Uterus (tissue), 4 donors: Measurements from ENCODE around the gene MEIOB. TPM values are rescaled to one million over a fixed set of nuclear protein-coding genes. Genes with fewer than 3 reads are reported as not detected.
"Not testable (repeated sequence)": the region's sequence is repeated elsewhere in the genome, so short reads cannot be mapped to it uniquely, and the experiment has no call there.

Experiments used
- DNase-seq, 2 donors: peaks; one replicate each; pipeline ENCODE4 v3.0.0-alpha.2; 2019 to 2020
- H3K27ac ChIP-seq, 2 donors: fragments of 200-600 bp; sonication (generic); 1 replicate in 1 of 2; 2 replicates in 1 of 2; pipeline ENCODE4 v1.5.1; 2016 to 2018
- H3K27me3 ChIP-seq, 2 donors: fragments of 200-600 bp; sonication (generic); one replicate each; pipeline ENCODE4 v1.5.1; 2018 to 2019; ENCODE audit warnings: control low read depth in 1 of 2
- H3K36me3 ChIP-seq, 2 donors: fragments of 200-600 bp; sonication (generic); one replicate each; pipeline ENCODE4 v1.5.1; 2019; ENCODE audit warnings: control low read depth in 1 of 2
- H3K4me1 ChIP-seq, 2 donors: fragments of 200-600 bp; sonication (generic); one replicate each; pipeline ENCODE4 v1.5.1; 2018 to 2019; ENCODE audit warnings: control low read depth in 1 of 2
- H3K4me3 ChIP-seq, 2 donors: fragments of 200-600 bp; sonication (generic); 1 replicate in 1 of 2; 2 replicates in 1 of 2; pipeline ENCODE4 v1.5.1; 2018 to 2019; ENCODE audit warnings: mild to moderate bottlenecking in 1 of 2
- H3K9me3 ChIP-seq, 2 donors: fragments of 200-600 bp; sonication (generic); one replicate each; pipeline ENCODE4 v1.5.1; 2019; ENCODE audit warnings: control low read depth in 1 of 2
- CTCF ChIP-seq, 4 experiments: fragments of 200-600 bp in 2 of 4; fragments of 450-650 bp in 2 of 4; sonication (generic) in 2 of 4; IDR thresholded peaks; one replicate each; pipeline ENCODE4 v1.5.1; 2016 to 2019; ENCODE audit warnings: antibody characterized with exemption in 4 of 4, mild to moderate bottlenecking in 2 of 4, moderate library complexity in 1 of 4
- POLR2A ChIP-seq, 2 donors: fragments of 450-650 bp; IDR thresholded peaks; one replicate each; pipeline ENCODE4 v1.6.1; 2016; ENCODE audit warnings: antibody characterized with exemption in 2 of 2, mild to moderate bottlenecking in 1 of 2, moderate library complexity in 1 of 2
- intact Hi-C: fragments of 100-400 bp; cut with DNase I; formaldehyde crosslinking; loops from one replicate; pipeline ENCODE4 v1.15.1; 2023; ENCODE audit warnings: low total_unique reads
- total RNA-seq, 4 donors: library from RNA; depleted of rRNA in 3 of 4; stranded (reverse); fragments of >200 nt in 3 of 4; gene quantifications; one replicate each; pipeline versions ENCODE4 v1.1.0 to v1.2.4, GENCODE V29; 2014 to 2023
- donor health status: DM: yes; HTN: yes; CAD: no.

MEIOB gene
- total RNA-seq, 4 donors from 2014 or later = 0.48 to 0.76 TPM; not detected in 2

DNA sequence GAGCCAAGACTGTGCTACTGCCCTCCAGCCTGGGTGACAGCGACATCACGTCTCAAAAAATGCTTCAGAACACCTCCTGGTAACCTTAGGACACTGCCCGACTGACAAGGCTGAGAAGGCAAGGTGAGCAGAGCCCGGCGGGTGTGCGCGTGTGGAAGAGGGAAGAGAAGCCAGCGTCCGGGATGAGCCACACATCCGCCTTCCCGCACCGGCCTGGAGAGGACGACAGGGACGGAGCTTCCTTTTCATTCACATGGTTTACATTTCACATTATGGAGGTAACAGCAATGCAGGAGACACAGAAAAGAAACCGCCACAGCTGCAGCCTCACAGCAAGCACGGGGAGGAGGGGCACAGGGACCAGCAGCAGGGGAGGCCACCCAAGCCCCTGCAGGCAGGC, 61.9 kb downstream of the MEIOB start:
- no peak overlapping the region for H3K27ac ChIP-seq
- H3K4me1 ChIP-seq = no peaks in the 10 kb centered on the region
- H3K36me3 ChIP-seq = no peaks in the 10 kb centered on the region
- TF ChIP-seq CTCF (IDR thresholded peaks at IDR 0.05) = no peak
- TF ChIP-seq POLR2A (IDR thresholded peaks at IDR 0.05) = no peak
- H3K4me3 ChIP-seq = no peak overlapping the region
- H3K27me3 ChIP-seq = no peaks in the 10 kb centered on the region
- no peaks in the 10 kb centered on the region for H3K9me3 ChIP-seq
- no peak for DNase-seq
- intact Hi-C loops = no loop called here

GRCh38 chr16:1809281-1809801, 62.6 kb downstream of the MEIOB start:
- Histone ChIP-seq H3K4me3 (no peak overlapping the region), H3K27ac (no peak overlapping the region), H3K36me3 (no peaks in the 10 kb centered on the region), H3K27me3 (no peaks in the 10 kb centered on the region), H3K4me1 (no peaks in the 10 kb centered on the region), H3K9me3 (no peaks in the 10 kb centered on the region)
- no peak for DNase-seq
- TF ChIP-seq CTCF (IDR thresholded peaks at IDR 0.05) (no peak), POLR2A (IDR thresholded peaks at IDR 0.05) (no peak)
- intact Hi-C loops = no loop called here

DNA sequence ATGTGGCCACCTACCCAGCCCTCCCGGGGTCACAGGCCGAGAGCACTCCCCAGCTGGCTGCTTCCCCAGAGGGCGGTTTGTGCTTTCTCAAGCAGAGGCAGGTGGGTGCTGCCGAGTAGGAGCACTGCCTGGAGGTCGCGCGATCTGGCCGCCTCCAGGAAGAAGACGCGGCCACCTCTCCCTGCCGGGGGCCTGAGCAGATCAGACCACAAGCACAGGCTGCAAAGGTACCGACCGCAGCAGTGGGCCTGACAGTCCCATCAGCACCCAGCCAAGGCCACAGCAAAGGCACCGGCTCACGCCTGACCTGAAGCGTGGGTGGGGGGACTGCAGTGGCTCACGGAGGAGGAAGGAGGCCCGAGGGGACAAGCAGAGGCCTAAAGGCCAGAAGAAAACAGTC, 63.3 kb downstream of the MEIOB start:
- no peak overlapping the region for H3K27ac ChIP-seq
- intact Hi-C loops = no loop called here
- DNase-seq = no peak
- H3K4me3 ChIP-seq = no peak overlapping the region
- H3K4me1 ChIP-seq = no peaks in the 10 kb centered on the region
- no peaks in the 10 kb centered on the region for H3K9me3 ChIP-seq
- TF ChIP-seq POLR2A (IDR thresholded peaks at IDR 0.05) = no peak
- H3K36me3 ChIP-seq = no peaks in the 10 kb centered on the region
- H3K27me3 ChIP-seq = no peaks in the 10 kb centered on the region

DNA sequence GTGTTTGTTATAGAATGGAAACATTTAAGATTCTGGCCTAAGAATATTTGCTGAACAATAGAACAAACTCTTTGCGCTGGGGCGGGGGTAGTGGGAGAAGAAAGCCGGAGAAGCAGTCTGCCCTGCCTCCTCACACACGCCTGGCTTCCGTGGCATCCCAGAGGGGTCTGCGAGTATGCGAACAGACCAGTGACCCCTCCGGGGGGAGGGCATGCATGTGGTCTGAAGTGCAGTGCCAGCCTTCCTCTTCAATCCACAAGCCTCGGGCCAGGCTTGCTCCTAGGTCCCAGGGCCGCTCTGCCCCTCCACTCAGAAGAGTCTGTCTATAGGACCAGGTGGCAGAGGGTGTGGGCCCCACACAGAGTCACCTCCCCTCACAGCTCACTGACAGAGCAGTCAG, 64.3 kb downstream of the MEIOB start:
- no peaks in the 10 kb centered on the region for H3K9me3 ChIP-seq
- no peak overlapping the region for H3K4me3 ChIP-seq
- H3K27me3 ChIP-seq = no peaks in the 10 kb centered on the region
- TF ChIP-seq POLR2A (IDR thresholded peaks at IDR 0.05) (no peak), CTCF (IDR thresholded peaks at IDR 0.05) (no peak)
- DNase-seq = no peak
- intact Hi-C loops = no loop called here
- no peaks in the 10 kb centered on the region for H3K36me3 ChIP-seq
- no peaks in the 10 kb centered on the region for H3K4me1 ChIP-seq
- H3K27ac ChIP-seq = no peak overlapping the region

DNA sequence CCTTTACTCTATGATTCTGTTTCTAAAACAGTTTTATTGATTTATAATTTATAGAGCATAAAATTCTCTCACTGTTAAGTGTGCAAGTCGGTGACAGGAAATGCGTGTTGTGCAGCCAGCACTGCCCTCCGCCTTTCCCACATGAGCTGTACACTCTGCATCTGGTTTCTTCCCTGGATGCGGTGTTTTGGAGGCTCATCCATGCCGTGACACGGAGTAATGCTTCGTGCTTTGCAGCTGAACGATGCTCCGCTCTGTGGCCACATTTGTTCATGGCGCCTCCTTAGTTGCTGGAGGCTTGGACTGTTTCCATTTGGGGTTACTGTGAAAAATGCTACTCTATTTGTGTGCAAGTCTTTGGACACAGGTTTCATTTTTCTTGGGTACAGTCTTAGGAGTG, 71.3 kb downstream of the MEIOB start:
- Histone ChIP-seq H3K4me1 (no peaks in the 10 kb centered on the region), H3K27ac (no peak overlapping the region), H3K4me3 (no peak overlapping the region), H3K27me3 (no peaks in the 10 kb centered on the region), H3K9me3 (no peaks in the 10 kb centered on the region), H3K36me3 (no peaks in the 10 kb centered on the region)
- intact Hi-C loops = no loop called here
- no peak for DNase-seq
- TF ChIP-seq CTCF (IDR thresholded peaks at IDR 0.05) = no peak
- TF ChIP-seq POLR2A (IDR thresholded peaks at IDR 0.05) = no peak

DNA sequence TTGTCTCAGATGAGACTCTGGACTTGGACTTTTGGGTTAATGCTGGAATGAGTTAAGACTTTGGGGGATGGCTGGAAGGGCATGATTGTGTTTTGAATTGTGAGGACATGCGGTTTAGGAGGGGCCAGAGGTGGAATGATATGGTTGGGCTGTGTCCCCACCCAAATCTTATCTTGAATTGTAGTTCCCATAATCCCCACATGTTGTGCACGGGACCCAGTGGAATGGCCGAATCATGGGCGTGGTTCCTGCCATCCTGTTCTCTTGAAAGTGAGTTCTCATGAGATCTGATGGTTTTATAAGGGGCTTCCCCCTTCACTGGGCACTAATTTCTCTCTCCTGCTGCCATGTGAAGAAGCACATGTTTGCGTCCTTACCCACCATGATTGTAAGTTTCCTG, 72.7 kb downstream of the MEIOB start:
- H3K4me1 ChIP-seq, H3K27me3 ChIP-seq, H3K4me3 ChIP-seq, H3K9me3 ChIP-seq, H3K27ac ChIP-seq, H3K36me3 ChIP-seq, DNase-seq, intact Hi-C loops: not testable (repeated sequence)
